NAMALWA (cell line): Measurements from ENCODE around the gene TPRG1.

Experiments used
- DNase-seq: peaks from one replicate; pipeline ENCODE4 v3.0.0-alpha.2; 2015; ENCODE audit warnings: low spot score

TPRG1 gene

DNA sequence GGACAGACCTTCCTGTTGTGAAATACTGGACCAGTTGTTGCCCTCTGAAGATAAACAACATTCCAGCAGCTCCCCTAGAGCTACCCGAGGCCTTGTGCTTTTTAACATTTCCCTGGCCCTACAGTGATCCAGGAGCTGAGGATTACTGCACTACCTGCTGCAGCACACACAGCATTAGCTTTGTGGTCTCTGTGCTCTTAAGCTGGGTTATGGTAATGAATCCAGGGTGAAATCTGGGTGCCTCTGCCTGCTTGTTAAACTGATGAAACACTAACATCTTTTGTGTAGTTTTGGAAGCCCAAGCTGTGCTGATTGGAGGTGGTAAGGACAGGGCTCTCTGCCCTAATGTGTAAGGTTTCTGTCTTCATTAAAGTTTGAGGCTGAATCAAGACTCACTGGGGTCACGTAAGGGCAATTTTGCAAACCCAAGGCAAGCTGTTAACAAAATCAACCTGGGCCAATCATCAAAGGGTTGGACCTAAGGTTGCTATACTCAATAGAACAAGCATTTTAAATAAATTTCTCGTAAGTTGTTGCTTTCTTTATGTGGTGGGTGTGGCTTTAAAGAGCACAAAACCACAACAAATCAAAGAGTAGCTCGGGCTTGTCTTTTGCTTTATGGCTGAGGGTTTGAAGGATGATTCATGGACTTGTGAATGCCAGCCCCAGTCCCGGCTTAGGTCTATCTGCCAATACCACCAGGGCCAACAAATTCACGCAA, 183.9 kb downstream of the TPRG1 start:
- DNase-seq: no peak

DNA sequence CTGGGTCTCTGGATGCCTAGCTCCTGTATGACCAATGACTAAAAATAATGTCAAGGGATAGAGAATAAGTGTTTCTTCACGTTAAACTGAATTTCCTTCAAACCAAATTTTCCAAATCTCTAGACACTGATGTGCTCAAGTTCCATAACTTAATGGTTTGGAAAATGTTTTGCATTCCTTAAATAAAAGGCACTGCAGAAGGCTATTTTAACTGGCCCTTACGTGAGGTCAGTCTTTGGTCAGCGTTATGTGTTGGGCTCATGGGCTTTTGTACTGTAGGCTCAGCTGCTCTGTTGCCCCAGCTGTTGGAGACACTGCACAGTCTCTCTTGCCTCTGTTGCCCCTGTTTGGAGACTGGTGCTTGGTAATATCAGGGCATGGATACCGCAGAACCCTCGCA, 188.5 kb downstream of the TPRG1 start:
- DNase-seq: no peak

DNA sequence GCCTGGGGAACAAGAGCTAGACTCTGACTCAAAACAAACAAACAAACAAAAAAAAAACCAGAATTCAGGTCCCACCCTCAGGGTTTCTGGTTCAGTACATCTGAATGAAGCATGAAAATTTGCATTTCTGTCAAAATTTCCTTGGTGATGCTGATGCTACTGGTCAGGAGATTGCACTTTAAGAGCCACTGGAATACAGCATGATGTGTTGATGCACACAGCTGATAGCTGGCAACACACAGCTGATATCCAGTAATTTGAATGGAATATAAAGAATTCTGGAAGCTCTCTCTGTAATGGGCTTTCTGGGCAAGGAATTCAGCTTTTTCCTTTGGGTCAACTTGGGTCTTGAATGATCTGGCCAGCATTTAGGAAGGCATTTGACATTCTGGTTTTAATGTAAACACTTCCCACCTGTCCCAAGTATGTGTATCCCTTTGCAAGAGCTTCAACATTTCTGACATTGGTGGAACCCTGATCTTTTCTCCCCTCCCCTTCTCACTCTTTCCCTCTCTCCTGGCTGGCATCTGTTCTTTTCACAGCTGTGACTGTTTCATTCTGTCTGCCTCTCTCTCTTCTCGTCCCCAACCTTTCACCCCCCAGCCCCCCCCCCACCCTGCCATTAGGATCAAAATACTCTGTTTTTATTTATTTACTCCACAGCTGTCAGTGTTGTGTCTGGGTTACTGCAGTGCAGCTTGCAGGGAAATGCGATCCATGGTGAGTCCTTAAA, 189.5 kb downstream of the TPRG1 start:
- DNase-seq: no peak

DNA sequence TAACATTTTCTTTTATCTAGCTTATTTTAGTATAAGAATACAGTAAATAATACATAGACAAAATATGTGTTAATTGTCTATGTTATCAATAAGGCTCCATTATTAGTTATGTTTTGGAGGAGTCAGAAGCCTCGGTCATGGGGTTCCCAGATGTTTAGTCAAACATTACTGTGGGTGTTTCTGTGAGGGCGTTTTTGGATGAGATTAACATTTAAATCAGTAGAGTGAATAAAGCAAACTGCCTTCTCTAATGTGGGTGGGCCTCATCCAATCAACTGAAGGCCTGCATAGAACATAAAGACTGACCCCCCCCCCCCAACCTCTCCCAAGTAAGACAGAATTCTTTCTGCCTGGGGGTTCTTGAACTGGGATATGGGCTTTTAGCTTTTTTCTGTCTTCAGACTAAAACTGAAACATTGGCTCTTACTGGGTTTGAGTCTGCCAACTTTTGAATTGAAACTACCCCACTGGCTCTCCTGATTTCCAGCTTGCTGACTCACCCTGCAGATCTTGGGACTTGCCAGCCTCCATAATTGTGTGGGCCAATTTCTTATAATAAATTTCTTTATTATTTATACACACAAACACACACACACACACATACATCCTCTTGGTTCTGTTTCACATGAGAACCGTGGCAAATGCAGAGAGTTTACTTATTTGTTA, 192.0 kb downstream of the TPRG1 start:
- no peak for DNase-seq

DNA sequence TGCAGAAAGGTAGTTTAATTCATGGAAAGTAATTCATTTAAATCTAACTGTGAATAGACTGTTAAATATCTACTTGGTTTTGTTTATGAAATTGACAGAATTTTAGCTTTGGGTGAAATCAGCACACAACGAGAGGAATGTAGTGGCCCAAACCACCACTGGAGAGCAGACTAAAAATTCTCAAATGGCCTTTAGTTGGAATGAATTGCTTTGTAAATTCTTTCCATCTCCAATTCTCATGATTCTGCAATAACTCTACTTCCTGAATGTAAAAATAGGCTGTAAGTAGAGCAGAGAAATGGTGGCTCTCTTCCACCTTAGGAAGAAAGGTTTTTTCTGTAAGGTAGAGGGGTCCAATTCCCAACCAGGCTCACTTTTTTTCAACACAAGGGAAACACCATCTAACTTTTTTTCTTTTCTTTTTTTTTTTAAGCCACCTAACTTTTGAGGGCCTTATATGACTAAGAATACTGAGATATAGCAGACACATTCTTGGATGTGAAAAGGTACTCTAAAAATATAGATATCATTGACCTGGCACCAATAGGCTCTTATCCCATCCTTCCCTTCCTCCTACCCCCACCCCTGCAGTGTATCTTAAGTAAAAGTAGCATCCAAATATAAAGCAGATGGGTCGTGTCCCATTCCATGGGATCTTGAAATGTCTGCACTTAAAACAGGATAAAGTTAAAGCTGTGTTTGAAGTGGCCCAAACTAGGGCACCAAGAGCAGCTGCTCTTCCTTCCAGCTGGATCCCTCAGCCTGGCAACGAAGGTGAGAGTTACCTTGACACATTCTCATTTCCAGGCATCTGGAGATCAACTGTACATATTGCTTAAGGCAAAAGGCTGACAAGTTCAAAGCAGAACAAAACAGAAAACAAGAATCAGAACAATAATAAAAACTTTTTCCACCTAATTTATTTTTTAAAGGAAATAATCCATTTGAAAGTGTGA, 194.1 kb downstream of the TPRG1 start:
- DNase-seq: no peak

DNA sequence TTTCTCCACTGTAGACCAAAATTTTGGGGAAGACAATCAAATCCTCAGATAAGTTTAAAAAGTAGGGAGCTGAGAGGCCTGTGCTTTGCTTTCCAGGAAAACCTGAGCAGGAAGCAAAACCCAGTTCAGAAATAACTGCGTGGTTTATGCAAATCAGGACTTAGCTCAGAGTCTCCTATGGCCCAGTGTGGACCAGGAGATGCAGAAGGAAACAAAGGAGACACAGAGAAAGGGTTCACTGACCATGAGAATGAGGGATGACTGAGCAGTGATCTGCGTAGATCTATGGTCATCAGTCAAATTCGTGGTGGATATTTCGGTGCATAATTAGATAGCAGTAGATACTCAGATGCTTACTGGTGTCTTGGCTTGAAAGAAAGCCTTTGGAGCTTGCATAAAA, 196.6 kb downstream of the TPRG1 start:
- DNase-seq: peak; percentile 9

DNA sequence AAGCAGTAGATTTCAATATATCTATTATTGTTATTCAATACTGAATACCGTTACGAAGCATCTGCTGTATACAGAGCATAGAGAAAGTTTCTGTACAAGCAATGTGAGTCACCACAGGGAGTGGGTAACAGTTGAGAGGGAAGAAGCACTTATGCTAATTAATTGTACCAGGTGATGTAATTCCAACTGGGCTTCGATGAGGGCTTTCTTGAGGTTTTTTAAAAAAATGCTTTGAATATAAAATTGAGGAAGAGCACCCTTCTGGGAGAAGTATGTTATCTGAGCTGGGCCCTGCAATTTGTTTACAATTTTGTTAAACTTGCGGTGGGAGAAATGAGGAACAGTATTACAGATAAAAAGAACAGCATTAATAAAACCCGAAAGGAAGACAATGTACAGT, 197.9 kb downstream of the TPRG1 start:
- no peak for DNase-seq

DNA sequence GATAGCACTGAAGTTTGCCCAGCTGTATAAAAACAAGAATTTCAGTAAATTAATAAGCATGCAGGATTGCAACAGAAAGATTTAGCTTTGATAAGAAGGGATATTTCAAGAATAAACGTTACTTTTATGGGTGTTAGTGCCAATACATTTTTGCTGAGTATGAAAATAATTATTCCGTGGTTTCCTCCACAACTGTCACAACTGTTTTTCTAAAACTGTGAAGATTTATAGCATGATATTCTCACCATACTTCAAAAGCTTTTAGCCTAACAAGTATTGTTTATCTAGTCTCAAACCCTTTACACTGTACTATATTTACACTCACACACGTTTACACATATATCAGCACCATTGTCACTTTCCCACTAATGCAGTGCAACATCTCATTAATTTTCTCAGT, 200.5 kb downstream of the TPRG1 start:
- DNase-seq: no peak
